ENCODE measurements around the gene BNC2.

BNC2 gene

DNA sequence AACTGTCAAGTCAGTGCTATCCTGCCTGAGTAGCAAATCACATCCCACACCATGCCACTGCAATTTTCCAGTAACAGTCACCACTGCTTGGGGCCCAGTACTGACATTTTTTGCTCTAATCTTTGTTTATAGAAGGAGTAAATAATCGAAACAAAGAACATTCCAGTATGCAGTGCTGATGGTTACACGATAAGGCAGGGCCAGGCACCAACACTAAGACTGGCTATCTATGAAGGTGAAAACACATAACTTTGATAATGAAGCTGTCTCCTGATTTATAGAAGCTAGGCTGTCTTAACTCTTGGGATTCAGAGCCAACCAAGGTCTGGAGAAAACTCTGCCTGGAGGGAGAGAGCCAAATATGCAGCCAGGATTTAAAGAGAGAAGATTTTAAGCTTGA is 365.3 kb downstream of the BNC2 start:
- no peak overlapping the region for H3K4me3 Mint-ChIP-seq
- H3K27me3 Mint-ChIP-seq (ENCODE audit: low read depth), result no peaks in the 10 kb centered on the region
- peaks cover 4% of the 10 kb centered on the region for H3K36me3 Mint-ChIP-seq (ENCODE audit: low read depth)
- H3K27ac Mint-ChIP-seq, result peak overlapping the region; percentile 72 to 95 (median 75)
- no peak for TF ChIP-seq CTCF (IDR thresholded peaks at IDR 0.05; ENCODE audit: unreplicated experiment in 3 of 3)
- no peaks in the 10 kb centered on the region for H3K9me3 Mint-ChIP-seq
- peaks cover 61% of the 10 kb centered on the region for H3K4me1 Mint-ChIP-seq

GRCh38 chr9:16501726-16502125 is 368.7 kb downstream of the BNC2 start:
- Mint-ChIP-seq H3K27me3 (ENCODE audit: low read depth) (no peaks in the 10 kb centered on the region), H3K9me3 (no peaks in the 10 kb centered on the region), H3K4me3 (no peak overlapping the region), H3K4me1 (peaks cover 53% of the 10 kb centered on the region), H3K27ac (peak overlapping the region; percentile 39 to 95 (median 45)), H3K36me3 (ENCODE audit: low read depth) (no peaks in the 10 kb centered on the region)
- no peak for TF ChIP-seq CTCF (IDR thresholded peaks at IDR 0.05; ENCODE audit: unreplicated experiment in 3 of 3)

GRCh38 chr9:16501141-16501540 is 369.3 kb downstream of the BNC2 start:
- no peaks in the 10 kb centered on the region for H3K36me3 Mint-ChIP-seq (ENCODE audit: low read depth)
- H3K27ac Mint-ChIP-seq, result peak overlapping the region in 2 of 3 experiments; percentile 45 to 95
- H3K9me3 Mint-ChIP-seq, result no peaks in the 10 kb centered on the region
- peaks cover 53% of the 10 kb centered on the region for H3K4me1 Mint-ChIP-seq
- no peaks in the 10 kb centered on the region for H3K27me3 Mint-ChIP-seq (ENCODE audit: low read depth)
- TF ChIP-seq CTCF (IDR thresholded peaks at IDR 0.05; ENCODE audit: unreplicated experiment in 3 of 3), result no peak
- no peak overlapping the region for H3K4me3 Mint-ChIP-seq

GRCh38 chr9:16500386-16500785 is 370.1 kb downstream of the BNC2 start:
- H3K9me3 Mint-ChIP-seq, result no peaks in the 10 kb centered on the region
- H3K27ac Mint-ChIP-seq, result peak overlapping the region in 1 of 3 experiments; percentile 95
- H3K27me3 Mint-ChIP-seq (ENCODE audit: low read depth), result no peaks in the 10 kb centered on the region
- H3K4me1 Mint-ChIP-seq, result peaks cover 45% of the 10 kb centered on the region
- H3K36me3 Mint-ChIP-seq (ENCODE audit: low read depth), result no peaks in the 10 kb centered on the region
- no peak overlapping the region for H3K4me3 Mint-ChIP-seq
- TF ChIP-seq CTCF (IDR thresholded peaks at IDR 0.05; ENCODE audit: unreplicated experiment in 3 of 3), result no peak

DNA sequence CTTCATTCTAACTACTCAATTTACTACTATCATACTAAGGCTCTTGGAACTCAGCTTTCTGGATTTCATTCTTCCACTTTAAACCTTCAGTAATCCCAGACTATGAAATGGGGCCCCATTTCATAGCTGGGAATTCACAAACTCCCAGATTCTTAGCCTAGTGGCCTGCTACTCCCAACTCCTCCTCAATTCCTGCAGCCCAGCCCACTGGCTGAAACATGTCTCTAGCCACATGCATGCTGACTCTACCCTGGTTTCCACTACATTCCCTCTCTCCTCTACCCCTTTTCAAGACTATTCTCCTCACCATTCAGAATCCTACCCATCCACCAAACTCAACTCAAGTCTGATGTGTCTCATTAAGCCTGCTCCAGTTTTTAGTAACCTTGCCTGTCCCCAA is 370.6 kb downstream of the BNC2 start:
- H3K4me3 Mint-ChIP-seq, result no peak overlapping the region
- peaks cover 41% of the 10 kb centered on the region for H3K4me1 Mint-ChIP-seq
- H3K27ac Mint-ChIP-seq, result no peak overlapping the region
- no peaks in the 10 kb centered on the region for H3K9me3 Mint-ChIP-seq
- peaks cover 2% of the 10 kb centered on the region for H3K36me3 Mint-ChIP-seq (ENCODE audit: low read depth)
- H3K27me3 Mint-ChIP-seq (ENCODE audit: low read depth), result no peaks in the 10 kb centered on the region
- TF ChIP-seq CTCF (IDR thresholded peaks at IDR 0.05; ENCODE audit: unreplicated experiment in 3 of 3), result no peak

DNA sequence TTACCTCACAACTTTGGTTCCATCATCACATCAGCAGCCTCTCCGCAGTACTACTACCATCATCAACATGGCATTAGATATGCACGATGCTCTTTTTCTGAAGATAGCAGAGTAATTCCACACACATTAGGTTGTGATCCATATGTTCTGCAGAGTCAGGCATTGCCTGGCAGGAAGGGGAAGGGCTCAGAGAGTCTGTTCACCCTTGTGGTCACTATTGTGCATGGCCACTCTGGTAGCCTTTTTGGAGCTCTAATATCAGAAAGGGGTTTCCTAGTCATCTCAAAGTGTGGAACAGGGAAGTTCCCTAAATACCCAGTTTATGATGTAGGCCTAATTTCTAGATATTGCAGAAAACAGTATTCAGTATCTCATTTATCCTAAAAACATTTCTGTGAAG is 373.6 kb downstream of the BNC2 start:
- Mint-ChIP-seq H3K4me1 (peaks cover 14% of the 10 kb centered on the region), H3K4me3 (no peak overlapping the region), H3K9me3 (no peaks in the 10 kb centered on the region), H3K36me3 (ENCODE audit: low read depth) (peaks cover 12% of the 10 kb centered on the region), H3K27me3 (ENCODE audit: low read depth) (no peaks in the 10 kb centered on the region), H3K27ac (no peak overlapping the region)
- no peak for TF ChIP-seq CTCF (IDR thresholded peaks at IDR 0.05; ENCODE audit: unreplicated experiment in 3 of 3)
